NCI-H146 treated with DMSO at 0.1 percent for 48 hours (cell line): ENCODE data around the gene INTS6.

ENCODE experiments used
- DNase-seq: peaks from one replicate; lab custom pipeline; 2025; ENCODE audit not compliant: unreplicated experiment; lab: John Stamatoyannopoulos, UW

The INTS6 gene

GRCh38 chr13:51452361-51453206, at the start of gene INTS6:
TSS of gene INTS6 (minus strand) at chr13:51453036. CDS start at chr13:51452525, 511 bp downstream.
- peak; percentile 98 for DNase-seq

GRCh38 chr13:51502153-51502651, 49.4 kb upstream of the INTS6 start:
- DNase-seq = no peak

DNA sequence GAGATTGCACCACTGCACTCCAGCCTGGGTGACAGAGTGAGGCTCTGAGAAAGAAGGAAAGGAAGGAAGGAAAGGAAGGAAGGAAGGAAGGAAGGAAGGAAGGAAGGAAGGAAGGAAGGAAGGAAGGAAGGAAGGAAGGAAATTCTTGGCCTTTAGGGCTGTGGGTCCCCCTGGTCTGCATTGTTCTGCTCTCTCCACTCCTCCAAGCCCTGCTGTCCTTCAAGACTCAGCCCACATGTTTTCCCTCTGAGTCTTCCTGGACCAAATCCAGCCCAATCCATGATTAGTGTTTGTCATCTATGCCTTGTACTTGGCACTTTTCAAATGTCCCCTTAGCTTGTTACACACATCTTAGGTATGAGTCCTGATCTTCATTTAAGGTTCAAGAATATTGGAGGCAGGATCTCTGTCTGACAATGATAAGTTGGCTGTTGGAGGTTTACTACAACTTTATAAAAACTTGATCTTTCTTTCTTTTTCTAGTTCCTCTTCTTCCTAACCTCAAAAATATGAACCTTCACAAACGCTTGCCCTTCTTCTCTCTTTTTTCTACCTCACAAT, 48.8 kb upstream of the INTS6 start:
- DNase-seq = no peak

GRCh38 chr13:51501096-51501495, 48.3 kb upstream of the INTS6 start:
- DNase-seq = no peak

GRCh38 chr13:51500687-51501086, 47.9 kb upstream of the INTS6 start:
- no peak for DNase-seq

- DNase-seq = no peak
These were observed 47.0 kb upstream of the INTS6 start for GRCh38 chr13:51499841-51500240.

GRCh38 chr13:51495316-51495715, 42.5 kb upstream of the INTS6 start:
- no peak for DNase-seq

DNA sequence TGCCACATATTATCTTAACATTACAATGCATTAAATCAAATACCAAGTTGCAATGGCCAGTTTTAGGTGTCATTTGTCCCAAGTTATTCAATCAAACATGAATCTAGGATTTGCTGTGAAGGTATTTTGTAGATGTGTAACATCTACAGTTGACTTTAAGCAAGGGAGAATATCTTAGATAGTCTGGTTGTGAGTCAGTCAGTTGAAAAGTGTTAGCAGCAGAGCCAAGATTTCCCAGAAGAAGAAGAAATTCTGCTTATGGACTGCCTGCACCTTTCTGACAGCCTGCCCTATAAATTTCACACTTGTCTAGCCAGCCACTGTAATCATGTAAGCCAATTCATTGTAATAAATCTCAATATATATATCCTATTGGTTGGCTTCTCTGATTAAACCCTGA, 41.3 kb upstream of the INTS6 start:
- no peak for DNase-seq

DNA sequence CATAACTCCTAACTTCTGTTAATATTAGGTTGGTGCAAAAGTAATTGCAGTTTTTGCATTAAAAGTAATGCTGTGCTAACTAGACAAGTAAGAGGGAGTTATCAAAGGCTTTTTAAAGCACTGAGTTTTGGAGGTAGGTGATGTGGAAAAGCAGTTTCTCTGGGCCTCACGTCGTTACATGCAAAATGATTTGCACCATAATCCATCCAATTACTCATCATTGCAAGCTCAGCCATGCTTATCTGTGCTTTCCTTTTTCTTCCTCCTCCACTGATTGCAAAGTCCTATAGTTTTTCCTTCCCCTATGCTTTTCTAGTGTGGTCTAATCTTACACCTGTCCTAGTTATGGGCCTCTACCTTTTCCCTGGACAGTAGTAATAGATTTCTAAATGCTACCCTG, 35.4 kb upstream of the INTS6 start:
- no peak for DNase-seq

DNA sequence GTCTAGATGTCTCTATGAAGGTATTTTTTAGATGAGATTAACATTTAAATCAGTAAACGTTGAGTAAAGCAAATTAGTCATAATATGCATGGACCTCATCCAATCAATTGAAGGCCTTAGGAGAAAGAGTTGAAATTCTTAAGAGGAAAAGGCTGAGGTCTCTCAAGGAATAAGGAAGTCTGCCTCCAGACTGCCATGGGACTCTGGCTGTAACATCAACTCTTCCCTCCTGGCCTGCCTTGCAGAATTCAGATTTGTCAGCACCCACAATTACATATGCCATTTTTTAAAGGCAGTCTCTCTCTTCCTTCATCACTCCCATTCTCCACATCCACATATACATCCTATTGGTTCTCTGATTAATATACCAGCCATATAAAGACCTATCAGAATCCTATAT, 28.8 kb upstream of the INTS6 start:
- DNase-seq = no peak

GRCh38 chr13:51479199-51479523, 26.3 kb upstream of the INTS6 start:
- no peak for DNase-seq

- DNase-seq = no peak
These were observed 25.8 kb upstream of the INTS6 start for GRCh38 chr13:51478418-51479198.

- DNase-seq = no peak
These were observed 25.0 kb upstream of the INTS6 start for GRCh38 chr13:51477653-51478324.

DNA sequence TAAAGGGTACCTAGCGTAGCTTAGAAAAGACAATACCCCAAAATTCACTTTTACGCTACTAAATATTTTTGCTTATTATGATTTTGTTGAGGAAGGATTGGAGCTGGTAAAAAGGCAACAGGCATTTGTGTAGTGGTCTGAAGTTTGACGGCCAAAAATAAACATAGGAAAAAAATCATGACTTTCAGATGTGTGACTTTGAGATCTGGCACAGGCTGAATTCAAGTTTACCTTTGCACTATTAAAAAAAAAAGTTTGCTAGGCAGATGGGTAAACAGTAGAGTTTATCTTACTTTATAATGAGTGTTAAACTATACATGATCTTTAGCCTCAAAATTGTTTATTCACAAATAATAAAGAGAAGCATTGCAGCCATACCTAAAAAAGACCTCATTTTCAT, 24.3 kb upstream of the INTS6 start:
- DNase-seq = no peak

DNA sequence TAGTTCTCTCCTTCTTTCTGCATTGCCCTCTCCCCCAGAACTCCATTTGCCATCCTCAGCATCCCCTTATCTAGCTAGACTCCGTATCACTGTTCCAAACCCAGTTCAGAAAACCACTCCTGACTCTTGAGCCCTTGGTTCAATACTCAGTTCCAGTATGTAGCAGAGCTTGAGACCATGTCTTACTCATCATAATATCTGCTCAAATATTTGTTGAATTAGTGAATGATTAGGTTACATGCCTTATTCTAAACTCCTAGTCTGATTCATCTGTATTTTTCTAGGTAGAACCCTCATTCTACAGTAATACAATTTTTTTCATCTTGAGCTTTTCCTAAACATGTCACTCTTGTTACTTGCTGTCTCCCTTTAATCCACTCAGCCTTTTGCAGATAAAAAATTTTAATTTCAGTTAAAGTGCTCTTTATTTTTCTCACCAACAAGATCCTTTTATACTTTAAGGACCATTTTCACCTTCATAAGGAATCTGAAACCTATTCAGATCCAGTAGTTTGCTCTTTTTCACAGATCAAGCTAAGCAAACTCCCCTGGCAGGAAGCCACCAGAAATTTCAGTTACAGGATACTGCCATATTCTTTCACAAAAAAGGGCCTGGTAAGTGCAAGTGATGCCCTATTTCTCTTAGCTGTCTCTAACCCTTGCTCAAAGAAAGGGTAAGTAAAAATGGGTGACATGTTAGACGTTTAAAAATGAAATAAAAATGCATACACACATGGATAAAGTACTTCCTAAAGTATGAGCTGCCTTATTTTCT, 23.1 kb upstream of the INTS6 start:
- DNase-seq = no peak

GRCh38 chr13:51469790-51470189, 17.0 kb upstream of the INTS6 start:
- no peak for DNase-seq

DNA sequence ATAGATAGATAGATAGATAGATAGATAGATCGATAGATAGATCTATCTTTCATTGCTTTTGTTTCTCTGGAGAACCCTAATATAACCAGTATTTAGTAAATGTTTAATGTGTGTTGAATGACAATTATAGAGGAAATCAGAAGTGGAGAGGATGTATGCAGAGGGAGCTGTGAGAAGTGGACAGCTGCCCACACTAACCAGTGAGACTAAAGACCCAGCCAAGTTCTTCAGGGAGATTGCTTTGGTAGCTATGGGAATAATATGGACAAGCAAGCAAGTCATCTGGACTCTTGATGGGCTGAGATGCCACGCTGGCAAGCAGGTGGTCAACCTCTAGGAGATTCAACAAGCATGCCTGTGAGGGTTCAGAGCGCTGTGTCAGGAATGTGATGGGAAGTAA, 14.9 kb upstream of the INTS6 start:
- DNase-seq = no peak

- no peak for DNase-seq
These were observed 12.3 kb upstream of the INTS6 start for GRCh38 chr13:51465124-51465523.

- DNase-seq = no peak
These were observed 4.4 kb upstream of the INTS6 start for GRCh38 chr13:51457086-51457815.

DNA sequence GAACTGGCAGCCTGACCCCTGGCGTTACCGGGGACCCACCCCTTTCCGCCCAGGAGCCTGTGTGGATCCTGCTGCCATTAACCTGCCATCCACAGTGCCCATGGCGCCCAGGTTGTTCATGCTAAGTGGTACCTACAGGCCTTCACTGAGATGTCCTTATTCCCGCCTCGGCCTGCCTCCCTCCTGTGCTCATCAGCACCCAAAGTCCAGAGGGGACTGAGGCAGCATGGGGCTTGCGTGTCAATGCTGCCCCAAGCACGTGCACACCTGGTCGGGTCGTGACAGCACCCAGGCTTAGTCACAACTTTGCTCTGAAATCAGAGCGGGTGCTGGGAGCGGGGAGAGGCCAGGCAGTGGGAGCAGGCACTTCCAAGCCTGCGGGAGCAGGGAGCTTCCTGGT, 3.7 kb upstream of the INTS6 start:
- no peak for DNase-seq
